Measurements from ENCODE around the gene KMT2E.

KMT2E gene

DNA sequence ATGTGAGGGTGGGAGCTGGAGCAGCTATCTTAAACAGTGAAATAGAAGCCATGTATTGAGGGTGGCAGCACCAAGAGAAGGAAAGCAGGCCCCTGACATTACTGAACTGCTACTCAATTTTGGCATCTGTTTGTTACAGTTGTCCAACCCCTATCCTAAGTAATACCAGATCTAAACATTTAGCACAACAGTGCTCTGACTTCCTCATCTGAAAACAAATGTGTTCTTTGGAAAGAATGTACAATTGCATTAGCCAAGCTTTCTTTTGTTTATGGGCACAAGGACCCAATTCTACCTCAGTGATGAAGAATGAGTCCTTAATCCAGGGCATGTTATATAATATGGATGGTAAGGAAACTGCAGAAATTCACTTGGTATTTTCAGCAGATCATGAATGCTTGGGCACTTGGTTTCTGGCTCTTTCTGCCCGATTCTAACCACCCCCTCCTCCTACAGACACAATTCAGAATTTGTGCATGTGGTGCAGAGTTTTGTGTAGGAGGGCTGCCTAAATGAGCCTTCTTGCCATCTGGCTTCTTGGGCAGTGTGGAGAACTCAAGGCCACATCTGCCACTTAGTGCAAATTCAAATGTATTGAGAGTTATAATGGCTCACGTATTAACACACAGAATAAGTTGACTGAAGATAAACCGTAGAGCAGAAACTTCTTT is 36.9 kb upstream of the KMT2E start:
- TF ChIP-seq, protein P1, sequence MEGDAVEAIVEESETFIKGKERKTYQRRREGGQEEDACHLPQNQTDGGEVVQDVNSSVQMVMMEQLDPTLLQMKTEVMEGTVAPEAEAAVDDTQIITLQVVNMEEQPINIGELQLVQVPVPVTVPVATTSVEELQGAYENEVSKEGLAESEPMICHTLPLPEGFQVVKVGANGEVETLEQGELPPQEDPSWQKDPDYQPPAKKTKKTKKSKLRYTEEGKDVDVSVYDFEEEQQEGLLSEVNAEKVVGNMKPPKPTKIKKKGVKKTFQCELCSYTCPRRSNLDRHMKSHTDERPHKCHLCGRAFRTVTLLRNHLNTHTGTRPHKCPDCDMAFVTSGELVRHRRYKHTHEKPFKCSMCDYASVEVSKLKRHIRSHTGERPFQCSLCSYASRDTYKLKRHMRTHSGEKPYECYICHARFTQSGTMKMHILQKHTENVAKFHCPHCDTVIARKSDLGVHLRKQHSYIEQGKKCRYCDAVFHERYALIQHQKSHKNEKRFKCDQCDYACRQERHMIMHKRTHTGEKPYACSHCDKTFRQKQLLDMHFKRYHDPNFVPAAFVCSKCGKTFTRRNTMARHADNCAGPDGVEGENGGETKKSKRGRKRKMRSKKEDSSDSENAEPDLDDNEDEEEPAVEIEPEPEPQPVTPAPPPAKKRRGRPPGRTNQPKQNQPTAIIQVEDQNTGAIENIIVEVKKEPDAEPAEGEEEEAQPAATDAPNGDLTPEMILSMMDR (IDR thresholded peaks at IDR 0.05; ENCODE audit: low read depth, low read length, missing control alignments): no peak
- no peak overlapping the region for H3K4me3 ChIP-seq (replicated peaks; ENCODE audit: low read depth, low read length)
- no peak for DNase-seq (ENCODE audit: extremely low read depth, low read depth)

DNA sequence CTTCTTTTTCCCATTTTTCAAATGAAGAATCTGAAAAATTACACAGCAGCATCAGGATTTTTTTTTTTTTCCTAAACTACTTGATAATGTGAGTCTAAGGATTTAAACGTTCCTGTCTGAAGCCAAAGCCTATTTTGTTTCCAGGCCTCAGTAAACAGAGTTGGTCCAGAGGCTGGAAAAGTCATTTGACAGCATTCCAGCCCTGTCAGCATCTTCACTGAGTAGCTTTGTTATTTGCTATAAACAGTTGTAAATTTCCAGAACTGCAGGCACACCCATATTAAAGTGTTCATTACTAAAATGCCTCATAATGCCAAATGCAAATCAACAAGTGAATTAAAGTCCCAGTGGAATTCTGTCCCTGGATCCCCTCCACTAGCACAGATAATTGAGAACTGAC is 35.5 kb upstream of the KMT2E start:
- H3K4me3 ChIP-seq (replicated peaks; ENCODE audit: low read depth, low read length): no peak overlapping the region
- no peak for DNase-seq (ENCODE audit: extremely low read depth, low read depth)
- TF ChIP-seq, protein P1 (IDR thresholded peaks at IDR 0.05; ENCODE audit: low read depth, low read length, missing control alignments): no peak

DNA sequence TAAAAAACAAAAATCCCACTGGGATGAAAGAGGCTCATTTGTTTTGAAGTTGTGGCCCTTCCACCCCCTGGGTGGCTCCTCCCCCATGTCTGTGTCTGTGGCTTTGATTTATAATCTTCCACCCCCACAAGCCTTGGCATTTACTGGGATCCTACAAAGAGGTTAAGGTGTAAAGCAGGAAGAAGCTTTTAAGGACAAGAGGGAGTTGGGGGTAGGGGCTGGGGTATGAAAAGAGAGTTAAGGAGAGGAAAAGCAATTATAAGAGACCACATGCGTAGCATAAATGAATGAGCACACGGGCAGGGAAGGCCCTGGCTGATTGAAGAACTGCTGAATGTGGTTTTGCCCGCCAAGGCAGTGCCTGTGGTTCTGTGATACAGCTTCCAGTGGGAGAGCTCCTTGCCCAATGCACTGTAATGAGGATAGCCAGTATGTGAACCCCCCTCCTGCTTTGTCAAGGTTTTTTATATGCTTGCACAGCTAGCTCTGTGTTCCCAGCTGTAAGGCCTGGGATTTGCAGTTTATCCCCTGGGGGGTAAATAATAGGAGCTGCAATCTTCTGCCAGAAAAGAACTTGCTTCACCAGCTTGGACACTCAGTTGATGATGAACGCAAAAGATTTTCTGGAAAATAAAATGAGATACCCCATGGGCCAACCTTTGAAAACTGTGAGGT is 34.7 kb upstream of the KMT2E start:
- DNase-seq (ENCODE audit: extremely low read depth, low read depth): no peak
- no peak overlapping the region for H3K4me3 ChIP-seq (replicated peaks; ENCODE audit: low read depth, low read length)
- TF ChIP-seq, protein P1 (IDR thresholded peaks at IDR 0.05; ENCODE audit: low read depth, low read length, missing control alignments): no peak

DNA sequence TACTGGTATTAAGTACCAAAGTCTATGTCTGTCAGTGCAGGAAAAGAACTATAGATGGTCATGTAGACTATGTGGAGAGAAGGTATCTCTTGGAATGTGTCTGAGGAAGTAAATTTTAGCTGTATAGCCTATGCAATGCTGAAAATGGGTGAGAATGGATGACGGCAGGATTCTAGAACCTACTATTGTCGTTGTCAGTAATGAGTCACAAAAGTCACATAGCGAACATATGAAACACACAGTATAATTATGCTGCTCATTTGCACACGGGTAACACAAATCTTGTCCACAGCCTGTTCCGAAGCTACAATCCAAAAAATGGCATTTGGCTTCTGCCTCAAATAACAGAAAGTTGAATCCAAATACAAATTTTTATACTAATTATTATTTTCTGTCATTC is 33.6 kb upstream of the KMT2E start:
- DNase-seq (ENCODE audit: extremely low read depth, low read depth): no peak
- H3K4me3 ChIP-seq (replicated peaks; ENCODE audit: low read depth, low read length): no peak overlapping the region
- TF ChIP-seq, protein P1 (IDR thresholded peaks at IDR 0.05; ENCODE audit: low read depth, low read length, missing control alignments): no peak

DNA sequence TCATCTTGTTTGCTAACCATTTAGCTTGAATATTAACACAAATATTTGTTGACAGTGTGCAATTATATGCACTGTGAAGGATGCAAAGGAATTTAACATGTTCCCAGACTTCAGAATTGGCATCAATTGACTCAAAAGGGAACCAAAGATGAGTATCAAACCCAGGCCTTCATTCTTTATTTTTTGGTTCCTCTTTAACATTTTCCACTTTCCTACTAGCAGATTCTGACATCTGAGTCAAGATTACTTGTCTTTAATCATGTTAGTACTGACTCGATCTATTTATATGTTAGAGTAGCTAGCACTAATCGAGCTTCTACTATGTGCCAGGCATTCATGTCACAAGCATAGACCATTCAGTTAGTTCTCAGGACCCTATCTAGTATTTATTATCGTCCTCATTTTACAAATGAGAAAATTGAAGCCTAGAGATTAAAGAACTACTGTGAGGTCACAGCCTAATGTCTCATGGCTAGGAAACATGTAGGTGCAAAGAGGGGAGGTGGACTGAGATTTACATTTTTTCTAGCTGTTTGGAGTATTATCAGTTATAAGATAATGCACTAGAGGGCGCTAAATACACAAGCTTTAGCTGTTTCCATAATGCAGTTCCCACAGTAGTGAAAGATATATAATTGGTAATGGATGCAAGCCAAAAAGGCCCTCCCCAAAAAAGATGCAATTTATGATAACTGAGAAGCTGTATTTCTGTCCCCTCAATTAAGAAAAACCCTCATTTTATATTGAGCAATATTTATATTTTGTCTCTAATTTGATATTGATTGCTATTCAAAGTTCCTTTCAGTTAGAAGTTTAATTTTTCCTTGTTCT is 32.9 kb upstream of the KMT2E start:
- no peak overlapping the region for H3K4me3 ChIP-seq (replicated peaks; ENCODE audit: low read depth, low read length)
- DNase-seq (ENCODE audit: extremely low read depth, low read depth): no peak
- TF ChIP-seq, protein P1 (IDR thresholded peaks at IDR 0.05; ENCODE audit: low read depth, low read length, missing control alignments): peak; percentile 57

DNA sequence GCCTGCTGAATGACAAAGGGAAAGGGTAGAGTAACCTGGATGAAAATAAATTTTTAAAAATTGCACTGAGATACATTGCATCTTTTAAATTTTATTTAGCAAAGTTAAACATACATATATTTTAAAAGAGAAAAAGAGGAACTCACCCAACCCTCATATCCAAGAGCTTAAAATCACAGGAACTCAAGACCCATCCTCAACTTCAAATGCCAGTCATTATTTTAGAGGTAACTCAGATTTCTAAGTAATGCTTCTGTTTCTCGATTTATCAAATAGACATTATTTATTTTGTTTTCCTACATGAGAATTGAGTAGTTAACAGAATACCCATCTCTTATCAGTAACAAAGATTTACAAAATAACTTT is 32.4 kb upstream of the KMT2E start:
- no peak overlapping the region for H3K4me3 ChIP-seq (replicated peaks; ENCODE audit: low read depth, low read length)
- no peak for DNase-seq (ENCODE audit: extremely low read depth, low read depth)
- TF ChIP-seq, protein P1 (IDR thresholded peaks at IDR 0.05; ENCODE audit: low read depth, low read length, missing control alignments): no peak
